Astrocyte of the spinal cord (primary cell): Measurements from ENCODE around the gene MMGT1.
A peak's percentile ranks its signal among the peaks of the same experiment; 100 is the strongest.

Experiments used
- DNase-seq: peaks from one replicate; pipeline ENCODE4 v3.0.0; 2011; ENCODE audit warnings: low read depth, low spot score
- H3K4me3 ChIP-seq: 2 replicates; pipeline ENCODE4 v1.5.1; 2011; ENCODE audit warnings: low read depth, mild to moderate bottlenecking, low read length, moderate library complexity
- CTCF ChIP-seq: IDR thresholded peaks from 2 replicates; pipeline ENCODE4 v1.5.1; 2012; ENCODE audit warnings: low read depth, mild to moderate bottlenecking, low read length, inconsistent platforms
- in situ Hi-C: cut with HindIII; loops from 2 replicates; pipeline ENCODE4 v1.10.0; 2017; ENCODE audit warnings: low sequenced_read_pairs

Gene MMGT1

GRCh38 chrX:135973548-135974278 is at the start of gene MMGT1:
Gene MMGT1, minus strand, starts transcription at chrX:135973988. Its CDS starts 313 bp downstream, at chrX:135973675.
- in situ Hi-C loops, result no loop called here
- TF ChIP-seq CTCF, result no peak
- peak; percentile 88 for DNase-seq
- peak within 1 kb of the TSS; percentile 83 for H3K4me3 ChIP-seq

GRCh38 chrX:136021903-136022302 is 48.1 kb upstream of the MMGT1 start:
- no peak overlapping the region for H3K4me3 ChIP-seq
- DNase-seq, result no peak
- TF ChIP-seq CTCF, result no peak
- in situ Hi-C loops, result no loop called here

- DNase-seq, result no peak
- in situ Hi-C loops, result no loop called here
- TF ChIP-seq CTCF, result no peak
Measured at GRCh38 chrX:136021160-136021559, 47.4 kb upstream of the MMGT1 start.

GRCh38 chrX:136019226-136019625 is 45.4 kb upstream of the MMGT1 start:
- H3K4me3 ChIP-seq, result no peak overlapping the region
- in situ Hi-C loops, result no loop called here
- DNase-seq, result no peak
- TF ChIP-seq CTCF, result no peak

More at GRCh38 chrX:136021160-136021559, 47.4 kb upstream of the MMGT1 start:
- no peak overlapping the region for H3K4me3 ChIP-seq

GRCh38 chrX:136016881-136017280 is 43.1 kb upstream of the MMGT1 start:
- no peak for DNase-seq
- in situ Hi-C loops, result no loop called here
- no peak for TF ChIP-seq CTCF
- H3K4me3 ChIP-seq, result no peak overlapping the region

GRCh38 chrX:136015016-136015415 is 41.2 kb upstream of the MMGT1 start:
- in situ Hi-C loops, result no loop called here
- no peak overlapping the region for H3K4me3 ChIP-seq
- DNase-seq, result no peak
- no peak for TF ChIP-seq CTCF

GRCh38 chrX:135988245-135988644 is 14.5 kb upstream of the MMGT1 start:
- DNase-seq, result no peak
- no peak for TF ChIP-seq CTCF
- H3K4me3 ChIP-seq, result no peak overlapping the region
- in situ Hi-C loops, result no loop called here
